GM12891 (cell line): Measurements from ENCODE around the gene FADS6.

Experiments used
- POLR2A ChIP-seq: IDR thresholded peaks from 2 replicates; pipeline ENCODE4 v1.6.1; 2011; ENCODE audit warnings: low read depth, low read length, control low read depth
- POLR2AphosphoS5 ChIP-seq: IDR thresholded peaks from 2 replicates; pipeline ENCODE4 v1.6.1; 2011; ENCODE audit warnings: low read depth, low read length, control low read depth
- POU2F2 ChIP-seq: IDR thresholded peaks from 2 replicates; pipeline ENCODE4 v1.6.1; 2011; ENCODE audit warnings: low read depth, mild to moderate bottlenecking, control low read depth, low read length, moderate library complexity

- TF ChIP-seq POLR2A, result no peak
- no peak for TF ChIP-seq POLR2AphosphoS5
- no peak for TF ChIP-seq POU2F2
These were observed 43.0 kb upstream of the FADS6 start for GRCh38 chr17:74936470-74936799.
